HG03108 (cell line): ENCODE measurements around the gene UBR1.
"Not testable (repeated sequence)": the region's sequence is repeated elsewhere in the genome, so short reads cannot be mapped to it uniquely, and the experiment has no call there.

ENCODE experiments used
- ATAC-seq: cut with Tn5 transposase; IDR thresholded peaks from one replicate; pipeline ENCODE4 v1.9.1; 2021; ENCODE audit warnings: moderate library complexity; ENCODE audit not compliant: unreplicated experiment

Gene UBR1

GRCh38 chr15:43105778-43106485, at the start of gene UBR1:
TSS of gene UBR1 (minus strand) at chr15:43106038. CDS start at chr15:43106022, 16 bp downstream.
- peak; percentile 89 for ATAC-seq

DNA sequence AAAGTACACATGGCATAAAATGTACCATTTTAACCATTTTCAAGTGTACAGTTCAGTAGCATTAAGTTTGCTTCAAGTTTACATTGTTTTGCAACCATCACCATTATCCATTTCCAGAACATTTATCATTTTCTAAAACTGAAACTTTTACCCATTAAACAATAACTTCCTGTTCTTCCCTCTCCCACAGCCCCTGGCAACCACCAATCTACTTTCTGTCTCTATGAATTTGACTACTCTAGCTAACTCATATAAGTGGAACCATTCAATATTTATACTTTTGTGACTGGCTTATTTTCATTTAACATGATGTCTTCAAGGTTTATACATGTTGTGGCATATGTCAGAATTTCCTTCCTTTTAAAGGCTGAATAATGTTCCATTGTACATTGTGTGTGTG, 47.4 kb upstream of the UBR1 start:
- ATAC-seq, result no peak

DNA sequence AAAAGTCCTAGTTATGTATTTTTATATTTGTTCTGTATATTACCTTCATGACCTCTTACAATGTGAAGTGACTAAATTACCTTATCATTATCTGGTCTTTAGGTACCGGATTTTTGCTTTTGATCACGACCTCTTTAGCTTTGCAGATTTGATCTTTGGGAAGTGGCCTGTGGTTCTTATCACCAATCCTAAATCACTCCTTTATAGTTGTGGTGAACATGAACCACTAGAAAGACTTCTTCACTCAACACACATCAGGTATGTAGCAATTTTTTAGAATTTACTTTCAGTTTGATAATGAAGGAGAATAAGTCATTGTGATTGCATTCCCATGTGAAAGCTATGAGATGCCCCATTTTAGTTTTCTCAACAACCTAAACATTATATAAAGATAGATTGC, 45.9 kb upstream of the UBR1 start:
- no peak for ATAC-seq

DNA sequence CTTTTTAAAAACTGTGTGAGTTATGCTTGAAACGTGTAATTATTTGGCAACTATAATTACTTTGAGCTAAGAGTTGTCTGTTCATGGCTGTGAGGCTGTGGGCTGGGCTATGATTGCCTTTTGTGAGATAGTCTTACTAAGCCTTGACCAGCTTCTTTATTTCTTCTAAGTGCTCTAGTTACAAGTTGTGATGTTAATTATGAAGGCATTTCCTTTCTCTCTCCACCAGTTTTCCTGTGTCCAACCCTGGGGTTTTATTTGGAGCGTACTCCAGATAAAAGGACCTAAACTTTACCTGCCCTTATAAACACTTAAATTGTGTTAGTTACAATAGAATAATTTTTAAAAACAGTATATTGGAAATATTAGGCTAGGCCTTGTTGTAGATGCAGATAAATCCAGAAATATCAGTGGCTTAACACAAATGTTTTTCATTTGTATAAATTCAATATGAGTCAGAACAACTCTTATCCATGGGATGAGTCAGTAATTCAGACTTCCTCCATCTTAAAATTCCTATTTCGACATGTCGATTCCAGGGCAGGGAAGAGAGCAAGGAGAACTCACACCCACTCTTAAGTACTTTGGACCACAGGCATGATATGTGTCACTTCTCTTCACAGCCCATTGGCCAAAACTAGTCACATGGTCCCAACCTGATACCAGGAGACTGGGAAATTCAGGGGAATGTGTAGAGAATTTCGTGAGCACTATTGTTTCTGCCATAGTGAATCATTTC, 44.5 kb upstream of the UBR1 start:
- no peak for ATAC-seq

- no peak for ATAC-seq
These were observed 40.3 kb upstream of the UBR1 start for GRCh38 chr15:43146184-43146583.

DNA sequence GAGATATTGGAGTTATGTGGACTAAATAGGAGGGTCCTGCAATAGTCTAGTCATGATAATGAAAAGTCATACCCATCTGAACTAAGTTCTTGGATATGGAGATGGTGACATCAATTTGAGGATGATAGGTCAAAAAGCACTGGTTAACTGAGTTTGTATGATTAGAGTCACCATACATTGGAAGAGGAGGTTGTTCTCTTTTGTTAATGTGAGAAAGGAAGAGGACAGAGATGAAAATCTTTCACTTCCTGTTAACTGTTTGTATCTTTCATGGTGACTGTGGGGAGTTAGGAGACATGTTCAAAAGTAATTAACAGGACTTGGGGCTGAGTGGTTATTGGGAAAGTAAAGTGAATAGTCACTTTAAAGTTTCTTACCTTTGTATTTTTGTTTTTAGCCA, 38.7 kb upstream of the UBR1 start:
- ATAC-seq, result no peak

- no peak for ATAC-seq
These were observed 37.5 kb upstream of the UBR1 start for GRCh38 chr15:43143203-43143941.

DNA sequence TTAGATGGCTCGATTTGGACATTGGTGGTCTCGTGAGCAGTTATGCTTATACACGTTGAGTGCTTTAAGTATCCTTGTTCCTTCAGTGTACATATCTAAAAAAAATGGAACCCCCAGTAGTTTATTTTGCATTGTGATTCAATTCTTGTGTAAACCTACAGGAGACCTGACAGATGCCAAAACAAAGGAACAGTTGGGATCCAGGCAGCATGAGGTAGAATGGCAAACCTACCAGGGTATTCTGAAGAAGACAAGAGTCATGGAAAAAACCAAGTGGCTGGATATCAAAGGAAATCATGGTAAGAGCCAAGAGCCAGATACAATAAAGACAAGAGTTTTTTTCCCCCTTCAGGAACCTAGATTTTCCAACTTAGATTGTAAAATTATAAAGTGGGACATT, 29.5 kb upstream of the UBR1 start:
- no peak for ATAC-seq

DNA sequence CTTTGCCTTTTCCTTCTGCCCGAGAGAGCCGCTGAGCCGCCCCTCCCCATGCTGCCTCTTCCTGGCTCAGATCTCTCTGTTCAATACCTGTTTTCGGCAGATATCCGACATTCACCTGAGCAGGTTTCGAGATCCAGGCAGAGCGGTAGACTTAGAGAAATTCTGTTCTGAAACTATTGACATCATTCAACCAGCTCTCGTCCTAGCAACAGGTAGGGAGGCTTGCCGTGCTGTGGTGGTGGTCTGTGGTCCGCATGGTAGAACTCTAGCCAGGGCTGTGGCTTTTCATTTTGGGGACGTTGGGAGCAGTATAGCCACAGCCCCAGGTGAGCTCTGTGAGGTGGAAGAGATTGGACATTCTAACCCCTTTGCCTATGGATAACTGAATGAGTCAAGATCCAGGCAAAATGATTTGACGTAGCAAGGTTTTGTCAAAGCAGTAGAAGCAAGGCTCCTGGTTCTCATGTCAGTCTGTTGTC, 28.4 kb upstream of the UBR1 start:
- ATAC-seq, result no peak

DNA sequence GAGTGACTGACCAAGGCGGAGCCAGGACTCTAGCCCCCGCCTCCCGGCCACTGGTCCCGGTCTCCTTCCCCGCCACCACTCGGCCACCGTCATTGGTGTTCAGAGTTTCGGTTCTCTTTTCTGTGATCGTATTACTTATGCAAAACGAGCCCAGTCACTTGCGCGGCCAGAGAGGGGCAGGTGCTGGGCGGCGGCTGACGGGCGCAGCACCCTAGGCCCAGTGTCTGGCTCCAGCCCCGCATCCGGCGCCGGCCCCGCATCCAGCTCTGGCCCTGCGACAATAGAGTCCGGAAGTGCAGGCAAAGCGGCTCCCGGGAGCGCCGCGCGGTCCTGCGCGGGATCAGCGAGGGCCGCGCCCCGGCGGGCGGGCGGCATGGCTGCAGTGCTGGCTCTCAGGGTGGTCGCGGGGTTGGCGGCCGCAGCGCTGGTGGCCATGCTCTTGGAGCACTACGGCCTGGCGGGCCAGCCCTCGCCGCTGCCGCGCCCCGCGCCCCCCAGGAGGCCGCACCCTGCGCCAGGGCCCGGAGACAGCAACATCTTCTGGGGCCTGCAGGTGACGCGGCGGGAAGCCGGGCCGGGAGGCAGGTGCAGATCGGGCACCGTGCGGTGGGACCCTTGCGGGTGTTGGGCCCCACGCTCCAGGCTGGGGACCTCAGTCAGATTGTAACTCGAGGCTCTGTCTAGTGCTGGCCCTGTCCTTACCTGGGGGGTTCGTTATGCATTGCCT, 27.8 kb upstream of the UBR1 start, which contains the start of gene TMEM62:
TSS of gene TMEM62 (plus strand) at position 157 of the 727 bp plus-strand sequence. CDS start at position 374, 217 bp downstream.
- ATAC-seq, result peak; percentile 93

DNA sequence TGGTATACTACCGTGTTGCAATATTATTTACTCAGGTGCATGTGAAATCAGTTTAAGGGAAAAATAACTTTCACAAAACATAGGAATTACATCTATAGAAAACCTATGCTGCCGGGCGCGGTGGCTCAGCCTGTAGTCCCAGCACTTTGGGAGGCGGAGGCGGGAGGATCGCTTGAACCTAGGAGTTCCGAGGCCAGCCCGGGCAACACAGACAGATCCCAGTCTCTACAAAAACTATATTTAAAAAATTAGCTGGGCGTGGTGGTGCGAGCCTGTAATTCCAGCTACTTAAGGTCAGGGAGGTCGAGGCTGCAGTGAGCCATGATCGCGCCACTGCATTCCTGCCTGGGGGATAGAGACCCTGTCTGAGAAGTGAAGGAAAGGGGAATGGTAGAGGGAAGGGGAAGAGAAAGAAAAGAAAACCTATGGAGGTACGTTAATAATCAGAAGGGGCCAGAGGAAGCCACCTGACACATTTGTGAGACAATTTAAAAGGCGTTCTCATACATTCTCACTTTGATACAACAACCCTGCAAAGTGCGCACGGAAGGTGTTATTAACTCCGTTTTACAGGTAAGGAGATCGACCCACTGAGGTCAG, 27.1 kb upstream of the UBR1 start:
- no peak for ATAC-seq

GRCh38 chr15:43128980-43129335, 23.1 kb upstream of the UBR1 start:
- no peak for ATAC-seq

DNA sequence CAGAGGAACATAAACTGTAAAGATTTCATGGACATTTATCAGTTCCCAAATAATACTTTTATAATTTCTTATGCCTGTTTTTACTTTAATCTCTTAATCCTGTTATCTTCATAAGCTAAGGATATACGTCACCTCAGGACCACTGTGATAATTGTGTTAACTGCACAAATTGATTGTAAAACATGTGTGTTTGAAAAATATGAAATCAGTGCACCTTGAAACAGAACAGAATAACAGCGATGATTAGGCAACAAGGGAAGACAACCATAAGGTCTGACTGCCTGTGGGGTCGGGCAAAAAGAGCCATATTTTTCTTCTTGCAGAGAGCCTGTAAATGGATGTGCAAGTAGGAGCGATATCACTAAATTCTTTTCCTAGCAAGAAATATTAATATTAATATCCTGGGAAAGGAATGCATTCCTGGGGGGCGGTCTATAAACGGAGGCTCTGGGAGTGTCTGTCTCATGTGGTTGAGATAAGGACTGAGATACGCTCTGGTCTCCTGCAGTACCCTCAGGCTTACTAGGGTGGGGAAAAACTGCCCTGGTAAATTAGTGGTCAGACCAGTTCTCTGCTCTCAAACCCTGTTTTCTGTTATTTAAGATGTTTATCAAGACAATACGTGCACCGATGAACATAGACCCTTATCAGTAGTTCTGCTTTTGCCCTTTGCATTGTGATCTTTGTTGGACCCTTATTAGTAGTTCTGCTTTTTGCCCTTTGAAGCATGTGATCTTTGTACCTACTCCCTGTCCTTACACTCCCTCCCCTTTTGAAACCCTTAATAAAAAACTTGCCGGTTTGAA, 22.5 kb upstream of the UBR1 start:
- not testable (repeated sequence) for ATAC-seq

DNA sequence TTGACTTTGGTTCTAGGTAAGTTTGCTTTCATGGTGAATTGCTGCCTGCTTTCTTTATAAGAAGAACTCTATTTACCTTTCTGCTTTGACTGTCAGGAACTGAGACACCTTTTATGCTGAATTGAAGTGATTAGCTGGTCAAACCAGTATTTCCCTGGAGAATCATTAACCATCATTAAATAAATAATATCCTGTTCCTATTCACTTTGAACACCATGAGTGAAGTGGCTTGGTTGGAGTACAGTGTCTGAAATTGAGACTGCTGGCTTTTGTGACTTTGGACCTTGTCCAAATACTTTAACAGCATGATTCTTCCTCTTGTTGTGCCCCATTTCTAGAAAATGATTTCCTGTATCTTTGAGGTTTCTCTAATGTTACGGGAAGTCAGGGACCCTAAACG, 21.9 kb upstream of the UBR1 start:
- no peak for ATAC-seq

DNA sequence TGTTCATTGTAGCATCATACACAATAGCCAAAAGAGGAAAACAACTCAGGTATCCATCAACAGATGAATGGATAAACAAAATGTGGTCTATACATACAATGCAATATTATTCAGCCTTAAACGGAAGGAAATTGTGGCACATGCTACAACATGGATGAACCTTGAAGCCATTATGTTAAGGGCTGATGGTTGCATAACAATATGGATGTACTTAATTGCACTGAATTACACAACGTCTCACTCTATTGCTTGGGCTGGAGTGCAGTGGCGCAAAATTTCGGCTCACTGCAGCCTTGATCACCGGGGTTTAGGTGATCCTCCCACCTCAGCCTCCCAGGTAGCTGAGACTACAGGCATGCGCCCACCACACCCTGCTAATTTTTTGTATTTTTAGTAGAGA, 20.5 kb upstream of the UBR1 start:
- ATAC-seq, result no peak

GRCh38 chr15:43125100-43125661, 19.3 kb upstream of the UBR1 start:
- ATAC-seq, result no peak

GRCh38 chr15:43121863-43122262, 16.0 kb upstream of the UBR1 start:
- ATAC-seq, result no peak

GRCh38 chr15:43118829-43119228, 13.0 kb upstream of the UBR1 start:
- ATAC-seq, result no peak

GRCh38 chr15:43118286-43118685, 12.4 kb upstream of the UBR1 start:
- no peak for ATAC-seq
